AML-193 (cell line): ENCODE results near the gene BPTF.
"Not testable (repeated sequence)": the region's sequence is repeated elsewhere in the genome, so short reads cannot be mapped to it uniquely, and the experiment has no call there.

Experiments
- DNase-seq, 2 experiments: peaks; one replicate each; lab custom pipeline; 2025; lab: John Stamatoyannopoulos, UW

Gene BPTF

GRCh38 chr17:68013385-68013784 is 188.1 kb downstream of the BPTF start:
- no peak for DNase-seq

- no peak for DNase-seq
Measured at GRCh38 chr17:68015081-68015723, 189.9 kb downstream of the BPTF start.

GRCh38 chr17:68016838-68017237 is 191.5 kb downstream of the BPTF start:
- DNase-seq, result no peak

- DNase-seq, result not testable (repeated sequence)
Measured at GRCh38 chr17:68018493-68018892, 193.2 kb downstream of the BPTF start.

- no peak for DNase-seq
Measured at GRCh38 chr17:68019336-68019674, 194.0 kb downstream of the BPTF start.

- DNase-seq, result peak; percentile 96
Measured at GRCh38 chr17:68019675-68020408, 194.5 kb downstream of the BPTF start.

GRCh38 chr17:68020409-68020756 is 195.1 kb downstream of the BPTF start:
- DNase-seq, result peak; percentile 66 to 72

- DNase-seq, result peak in 1 of 2 experiments; percentile 53
Measured at GRCh38 chr17:68020791-68021190, 195.5 kb downstream of the BPTF start.

GRCh38 chr17:68021963-68022362 is 196.7 kb downstream of the BPTF start:
- DNase-seq, result no peak

- not testable (repeated sequence) for DNase-seq
Measured at GRCh38 chr17:68022547-68022946, 197.2 kb downstream of the BPTF start.

- no peak for DNase-seq
Measured at GRCh38 chr17:68029512-68030215, 204.4 kb downstream of the BPTF start.
